Lower leg skin (tissue), 4 donors: Measurements from ENCODE around the gene SHKBP1. TPM values are rescaled to one million over a fixed set of nuclear protein-coding genes. Genes with fewer than 3 reads are reported as not detected.

ENCODE experiments used
- DNase-seq, 2 donors: peaks; one replicate each; pipeline ENCODE4 v3.0.0-alpha.2; 2019; ENCODE audit warnings: low spot score in 2 of 2
- H3K4me3 ChIP-seq: fragments of 200-600 bp; sonication (generic); 2 replicates; pipeline ENCODE4 v1.5.1; 2017; ENCODE audit warnings: mild to moderate bottlenecking, low read depth; ENCODE audit not compliant: poor library complexity, severe bottlenecking
- POLR2A ChIP-seq, 2 donors: fragments of 450-650 bp; IDR thresholded peaks; one replicate each; pipeline ENCODE4 v1.6.1; 2016 to 2017; ENCODE audit warnings: antibody characterized with exemption in 2 of 2, mild to moderate bottlenecking in 1 of 2, moderate library complexity in 1 of 2
- WGBS, 2 donors: methylation state at CpG; one replicate each; pipeline ENCODE4 v1.1.5; 2018; 5-methylcytosine and 5-hydroxymethylcytosine counted together
- intact Hi-C: fragments of 100-400 bp; cut with DNase I; formaldehyde crosslinking; loops from one replicate; pipeline ENCODE4 v1.15.0; 2023; ENCODE audit warnings: low total_unique reads
- total RNA-seq, 4 donors: library from RNA; depleted of rRNA; stranded (reverse); fragments of >200 nt; gene quantifications; one replicate each; pipeline ENCODE4 v1.1.0, GENCODE V29; 2016
- TF ChIP-seq, protein P1 (sequence below), 3 donors: fragments of 450-650 bp; IDR thresholded peaks; one replicate each; pipeline ENCODE4 v1.5.1; 2016; ENCODE audit warnings: antibody characterized with exemption in 3 of 3, mild to moderate bottlenecking in 3 of 3, moderate library complexity in 2 of 3

The SHKBP1 gene
- total RNA-seq, 4 donors from 2014 or later = 39.6 to 53.4 (median 43.0) TPM

DNA sequence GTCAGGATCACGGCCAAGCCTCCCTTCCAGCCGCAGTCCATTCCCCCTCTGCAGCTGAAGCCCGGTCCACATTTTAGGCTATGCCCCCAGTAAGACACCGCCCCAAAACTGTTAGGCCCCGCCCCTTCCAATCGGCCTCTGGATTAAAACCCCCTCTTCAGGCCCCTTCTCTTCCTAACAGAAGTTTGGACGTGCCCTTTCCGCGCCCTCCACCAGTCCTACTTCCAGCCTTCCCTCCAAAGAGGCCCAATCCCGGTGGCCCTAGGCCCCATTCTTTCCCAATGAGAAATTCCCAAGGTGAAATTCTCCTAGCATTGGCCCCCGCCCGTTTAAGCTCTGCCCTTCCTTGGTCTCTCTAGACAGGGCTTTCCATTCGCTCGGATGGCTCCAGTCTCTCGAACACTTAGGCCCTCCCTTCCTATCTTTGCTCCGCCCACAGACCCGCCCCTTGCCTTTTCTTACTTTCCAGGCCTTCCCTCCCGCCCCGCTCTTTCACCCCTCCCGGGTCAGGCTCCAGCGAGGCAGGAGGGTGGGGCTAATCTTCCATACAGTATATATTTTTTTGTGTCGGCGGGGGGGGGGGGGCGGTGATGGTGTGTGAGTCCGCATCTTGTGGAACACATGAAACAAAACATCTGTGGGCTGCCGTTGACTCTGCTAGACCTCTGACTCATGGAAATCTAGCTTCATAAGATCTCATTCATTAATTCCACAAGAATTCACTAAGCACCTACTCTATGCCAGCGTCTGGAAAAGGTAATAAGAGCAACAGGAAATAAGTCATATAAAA, 38.1 kb downstream of the SHKBP1 start:
- DNase-seq = peak; percentile 92 to 97
- 7 to 8% methylated on average over 27 of the region's 27 CpGs for WGBS, 2 donors
- peak overlapping the region; percentile 60 for H3K4me3 ChIP-seq
- no peak for TF ChIP-seq POLR2A (IDR thresholded peaks at IDR 0.05)
- TF ChIP-seq, protein P1, sequence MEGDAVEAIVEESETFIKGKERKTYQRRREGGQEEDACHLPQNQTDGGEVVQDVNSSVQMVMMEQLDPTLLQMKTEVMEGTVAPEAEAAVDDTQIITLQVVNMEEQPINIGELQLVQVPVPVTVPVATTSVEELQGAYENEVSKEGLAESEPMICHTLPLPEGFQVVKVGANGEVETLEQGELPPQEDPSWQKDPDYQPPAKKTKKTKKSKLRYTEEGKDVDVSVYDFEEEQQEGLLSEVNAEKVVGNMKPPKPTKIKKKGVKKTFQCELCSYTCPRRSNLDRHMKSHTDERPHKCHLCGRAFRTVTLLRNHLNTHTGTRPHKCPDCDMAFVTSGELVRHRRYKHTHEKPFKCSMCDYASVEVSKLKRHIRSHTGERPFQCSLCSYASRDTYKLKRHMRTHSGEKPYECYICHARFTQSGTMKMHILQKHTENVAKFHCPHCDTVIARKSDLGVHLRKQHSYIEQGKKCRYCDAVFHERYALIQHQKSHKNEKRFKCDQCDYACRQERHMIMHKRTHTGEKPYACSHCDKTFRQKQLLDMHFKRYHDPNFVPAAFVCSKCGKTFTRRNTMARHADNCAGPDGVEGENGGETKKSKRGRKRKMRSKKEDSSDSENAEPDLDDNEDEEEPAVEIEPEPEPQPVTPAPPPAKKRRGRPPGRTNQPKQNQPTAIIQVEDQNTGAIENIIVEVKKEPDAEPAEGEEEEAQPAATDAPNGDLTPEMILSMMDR (IDR thresholded peaks at IDR 0.05) = no peak
- intact Hi-C loops = no loop called here

GRCh38 chr19:40616178-40616577, 39.5 kb downstream of the SHKBP1 start:
- no peak overlapping the region for H3K4me3 ChIP-seq
- WGBS, 2 donors = 82 to 85% methylated on average over 5 of the region's 5 CpGs
- DNase-seq = no peak
- intact Hi-C loops = no loop called here
- TF ChIP-seq, protein P1 (IDR thresholded peaks at IDR 0.05) = no peak
- TF ChIP-seq POLR2A (IDR thresholded peaks at IDR 0.05) = no peak

GRCh38 chr19:40616941-40617340, 40.3 kb downstream of the SHKBP1 start:
- no peak for DNase-seq
- intact Hi-C loops = no loop called here
- H3K4me3 ChIP-seq = no peak overlapping the region
- no peak for TF ChIP-seq POLR2A (IDR thresholded peaks at IDR 0.05)
- TF ChIP-seq, protein P1 (IDR thresholded peaks at IDR 0.05) = no peak
- 93 to 94% methylated on average over 17 of the region's 17 CpGs for WGBS, 2 donors

DNA sequence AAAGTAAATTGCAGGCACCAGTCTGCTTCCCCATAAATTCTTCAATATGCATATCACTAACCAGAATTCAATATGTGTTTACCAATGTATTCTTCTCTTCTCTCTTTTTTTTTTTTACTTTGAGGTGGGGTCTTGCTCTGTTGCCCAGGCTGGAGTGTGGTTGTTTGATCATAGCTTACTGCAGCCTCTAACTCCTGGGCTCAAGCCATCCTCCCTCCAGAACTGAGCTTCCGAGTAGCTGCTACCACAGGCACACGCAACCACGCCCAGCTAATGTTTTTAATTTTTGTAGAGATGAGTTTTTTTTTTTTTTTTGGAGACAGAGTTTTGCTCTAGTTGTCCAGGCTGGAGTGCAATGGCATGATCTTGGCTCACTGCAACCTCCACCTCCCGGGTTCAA, 41.3 kb downstream of the SHKBP1 start:
- no peak for DNase-seq
- WGBS, 2 donors = 58 to 77% methylated on average over 4 of the region's 4 CpGs
- intact Hi-C loops = no loop called here
- H3K4me3 ChIP-seq = no peak overlapping the region
- TF ChIP-seq, protein P1 (IDR thresholded peaks at IDR 0.05) = no peak
- no peak for TF ChIP-seq POLR2A (IDR thresholded peaks at IDR 0.05)

DNA sequence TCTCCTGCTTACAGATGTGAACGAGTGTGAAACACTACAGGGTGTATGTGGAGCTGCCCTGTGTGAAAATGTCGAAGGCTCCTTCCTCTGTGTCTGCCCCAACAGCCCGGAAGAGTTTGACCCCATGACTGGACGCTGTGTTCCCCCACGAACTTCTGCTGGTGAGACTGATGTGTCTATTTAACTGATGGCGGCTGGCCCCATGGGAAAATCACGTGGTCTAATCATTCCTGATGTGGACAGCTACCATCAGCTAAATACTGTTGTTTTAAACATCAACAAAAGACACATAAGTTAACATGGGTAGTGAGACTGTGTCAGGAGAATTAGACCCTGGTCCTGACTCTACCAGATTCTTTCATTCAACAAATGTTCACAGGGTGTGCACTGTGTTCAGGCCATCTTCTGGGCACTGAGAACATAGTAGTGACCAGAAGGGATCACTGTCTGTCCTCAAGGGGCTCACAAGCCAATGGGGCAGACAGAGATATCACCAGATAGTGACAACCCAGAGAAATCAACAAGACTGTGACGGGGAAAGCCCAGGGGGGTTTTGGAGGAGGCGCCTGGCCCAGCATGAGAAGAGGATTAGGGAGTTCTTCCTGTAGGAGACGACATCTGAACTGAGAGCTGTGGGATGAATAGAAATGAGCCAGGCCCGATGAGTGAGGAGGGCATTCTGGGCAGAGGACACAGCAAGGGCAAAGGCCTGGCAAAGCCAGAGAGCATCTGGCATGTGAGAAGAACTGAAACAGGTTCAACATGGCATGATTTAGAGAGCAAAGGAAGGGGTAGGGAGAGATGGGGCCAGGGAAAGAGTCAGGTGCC, 42.9 kb downstream of the SHKBP1 start:
- no peak overlapping the region for H3K4me3 ChIP-seq
- TF ChIP-seq POLR2A (IDR thresholded peaks at IDR 0.05) = no peak
- TF ChIP-seq, protein P1 (IDR thresholded peaks at IDR 0.05) = no peak
- intact Hi-C loops = no loop called here
- WGBS, 2 donors = 76 to 80% methylated on average over 11 of the region's 11 CpGs
- no peak for DNase-seq
